Smooth muscle cell (in vitro differentiated cells): ENCODE data around the gene ITPKC. TPM values are rescaled to one million over a fixed set of nuclear protein-coding genes. Genes with fewer than 3 reads are reported as not detected.
A peak's percentile ranks its signal among the peaks of the same experiment; 100 is the strongest.

Experiments used
- DNase-seq: peaks from one replicate; lab custom pipeline; 2025; ENCODE audit not compliant: unreplicated experiment; lab: John Stamatoyannopoulos, UW
- H2AFZ ChIP-seq: fragments of 200-600 bp; sonication (generic); 2 replicates; pipeline ENCODE4 v1.6.0; 2016; ENCODE audit warnings: antibody characterized with exemption, low read depth, mild to moderate bottlenecking
- H3F3A ChIP-seq: fragments of 200-600 bp; sonication (generic); 2 replicates; pipeline ENCODE4 v1.6.0; 2017; ENCODE audit warnings: antibody characterized with exemption, low read depth
- H3K27ac ChIP-seq: fragments of 200-600 bp; sonication (generic); 2 replicates; pipeline ENCODE4 v1.5.1; 2016; ENCODE audit warnings: low read depth, mild to moderate bottlenecking
- H3K27me3 ChIP-seq: fragments of 200-600 bp; sonication (generic); 2 replicates; pipeline ENCODE4 v1.6.1; 2016; ENCODE audit warnings: low read depth, mild to moderate bottlenecking
- H3K36me3 ChIP-seq: fragments of 200-600 bp; sonication (generic); 2 replicates; pipeline ENCODE4 v1.5.1; 2016; ENCODE audit warnings: low read depth
- H3K4me1 ChIP-seq: fragments of 200-600 bp; sonication (generic); 2 replicates; pipeline ENCODE4 v1.5.1; 2016; ENCODE audit warnings: low read depth
- H3K4me2 ChIP-seq: fragments of 200-600 bp; sonication (generic); 2 replicates; pipeline ENCODE4 v1.6.0; 2016; ENCODE audit warnings: mild to moderate bottlenecking
- H3K4me3 ChIP-seq: fragments of 200-600 bp; sonication (generic); 2 replicates; pipeline ENCODE4 v1.5.1; 2016; ENCODE audit warnings: mild to moderate bottlenecking
- H3K79me2 ChIP-seq: fragments of 200-600 bp; sonication (generic); 2 replicates; pipeline ENCODE4 v1.6.0; 2016; ENCODE audit warnings: low read depth, mild to moderate bottlenecking
- H3K9ac ChIP-seq: fragments of 200-600 bp; sonication (generic); 2 replicates; pipeline ENCODE4 v1.6.0; 2016; ENCODE audit warnings: low read depth
- H3K9me3 ChIP-seq: fragments of 200-600 bp; sonication (generic); replicated peaks from 2 replicates; pipeline ENCODE4 v1.5.1; 2016; ENCODE audit warnings: low read depth
- H4K20me1 ChIP-seq: fragments of 200-600 bp; sonication (generic); 2 replicates; pipeline ENCODE4 v1.6.0; 2016; ENCODE audit warnings: low read depth
- WGBS: methylation state at CpG from one replicate; pipeline ENCODE4 v1.1.7; 2016; ENCODE audit warnings: low lambda C conversion rate; 5-methylcytosine and 5-hydroxymethylcytosine counted together
- polyA plus RNA-seq: library from polyadenylated mRNA; unstranded; fragments of >200 nt; fragmentation: Nextera tagmentation; extraction: Ambion mirVana; gene quantifications from 2 replicates; pipeline ENCODE4 v1.2.1, GENCODE V29; 2016
- total RNA-seq: library from RNA; depleted of rRNA; stranded (reverse); fragments of >200 nt; gene quantifications from 2 replicates; pipeline ENCODE4 v1.2.3, GENCODE V29; 2014
- TF ChIP-seq, protein P1 (sequence below): fragments of 200-600 bp; sonication (generic); IDR thresholded peaks from 2 replicates; pipeline ENCODE4 v1.5.1; 2017; ENCODE audit warnings: borderline replicate concordance, mild to moderate bottlenecking, antibody characterized with exemption; ENCODE audit not compliant: insufficient read depth, poor library complexity, severe bottlenecking

ITPKC gene
- total and polyA plus RNA-seq, 2 experiments from 2014 or later = 24.1 to 25.0 TPM

DNA sequence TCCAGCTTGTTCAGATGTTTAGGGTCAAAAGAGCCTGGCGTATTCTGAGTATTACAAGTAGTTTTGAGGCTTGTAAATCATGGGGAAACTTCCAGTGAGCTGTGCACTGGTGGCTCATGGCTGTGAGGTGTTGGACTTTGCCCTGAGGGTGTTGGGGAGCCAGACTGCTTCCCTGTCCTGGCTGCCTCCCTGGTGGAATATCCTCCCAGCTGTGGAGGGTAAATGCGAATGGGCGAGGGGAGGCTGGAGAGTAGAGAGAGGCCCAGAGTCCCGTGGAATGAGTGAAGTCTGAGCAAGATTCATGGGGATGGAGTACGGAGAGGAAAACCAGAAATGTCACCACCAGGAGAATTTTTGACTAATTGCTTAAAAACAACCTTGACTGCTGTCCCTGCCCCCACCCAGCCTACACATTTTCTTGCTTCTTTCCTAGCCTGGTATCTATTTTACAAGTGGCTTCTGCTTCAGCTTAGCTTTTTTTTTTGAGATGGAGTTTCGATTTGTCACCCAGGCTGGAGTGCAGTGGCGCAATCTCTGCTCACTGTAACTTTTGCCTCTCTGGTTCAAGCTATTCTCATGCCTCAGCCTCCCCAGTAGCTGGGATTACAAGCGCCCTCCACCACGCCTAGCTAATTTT lies 37.8 kb downstream of the ITPKC start:
- 53% methylated on average over 9 of the region's 9 CpGs for WGBS
- H3K79me2 ChIP-seq = peaks cover 64% of the 10 kb centered on the region
- peak overlapping the region; percentile 6 for H3K4me3 ChIP-seq
- peak overlapping the region; percentile 6 for H3K9ac ChIP-seq
- peak; percentile 4 for DNase-seq
- H3K36me3 ChIP-seq = peaks cover 5% of the 10 kb centered on the region
- H3K27ac ChIP-seq = peak overlapping the region; percentile 73
- H2AFZ ChIP-seq = no peak overlapping the region
- H3K4me2 ChIP-seq = peak overlapping the region; percentile 45
- no peaks in the 10 kb centered on the region for H3F3A ChIP-seq
- H4K20me1 ChIP-seq = peaks cover 47% of the 10 kb centered on the region
- TF ChIP-seq, protein P1, sequence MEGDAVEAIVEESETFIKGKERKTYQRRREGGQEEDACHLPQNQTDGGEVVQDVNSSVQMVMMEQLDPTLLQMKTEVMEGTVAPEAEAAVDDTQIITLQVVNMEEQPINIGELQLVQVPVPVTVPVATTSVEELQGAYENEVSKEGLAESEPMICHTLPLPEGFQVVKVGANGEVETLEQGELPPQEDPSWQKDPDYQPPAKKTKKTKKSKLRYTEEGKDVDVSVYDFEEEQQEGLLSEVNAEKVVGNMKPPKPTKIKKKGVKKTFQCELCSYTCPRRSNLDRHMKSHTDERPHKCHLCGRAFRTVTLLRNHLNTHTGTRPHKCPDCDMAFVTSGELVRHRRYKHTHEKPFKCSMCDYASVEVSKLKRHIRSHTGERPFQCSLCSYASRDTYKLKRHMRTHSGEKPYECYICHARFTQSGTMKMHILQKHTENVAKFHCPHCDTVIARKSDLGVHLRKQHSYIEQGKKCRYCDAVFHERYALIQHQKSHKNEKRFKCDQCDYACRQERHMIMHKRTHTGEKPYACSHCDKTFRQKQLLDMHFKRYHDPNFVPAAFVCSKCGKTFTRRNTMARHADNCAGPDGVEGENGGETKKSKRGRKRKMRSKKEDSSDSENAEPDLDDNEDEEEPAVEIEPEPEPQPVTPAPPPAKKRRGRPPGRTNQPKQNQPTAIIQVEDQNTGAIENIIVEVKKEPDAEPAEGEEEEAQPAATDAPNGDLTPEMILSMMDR = no peak
- peaks cover 10% of the 10 kb centered on the region for H3K4me1 ChIP-seq
- no peaks in the 10 kb centered on the region for H3K27me3 ChIP-seq
- no peaks in the 10 kb centered on the region for H3K9me3 ChIP-seq

DNA sequence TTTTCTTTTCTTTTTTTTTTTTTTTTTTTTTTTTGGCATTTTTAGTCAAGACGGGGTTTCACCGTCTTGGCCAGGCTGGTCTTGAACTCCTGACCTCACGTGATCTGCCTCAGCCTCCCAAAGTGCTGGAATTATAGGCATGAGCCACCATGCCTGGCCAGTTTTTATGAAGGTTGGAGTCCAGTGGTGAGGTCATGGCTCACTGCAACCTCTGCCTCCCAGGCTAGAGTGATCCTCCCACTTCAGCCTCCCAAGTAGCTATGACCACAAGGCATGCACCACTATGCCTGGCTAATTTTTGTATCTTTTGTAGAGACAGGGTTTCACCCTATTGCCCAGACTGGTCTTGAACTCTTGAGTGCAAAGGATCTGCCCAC lies 38.3 kb downstream of the ITPKC start:
- peaks cover 49% of the 10 kb centered on the region for H4K20me1 ChIP-seq
- H3K4me2 ChIP-seq = no peak overlapping the region
- peaks cover 64% of the 10 kb centered on the region for H3K79me2 ChIP-seq
- H3K9ac ChIP-seq = no peak overlapping the region
- peaks cover 6% of the 10 kb centered on the region for H3K4me1 ChIP-seq
- no peak overlapping the region for H2AFZ ChIP-seq
- no peaks in the 10 kb centered on the region for H3F3A ChIP-seq
- H3K27ac ChIP-seq = peak overlapping the region; percentile 73
- DNase-seq = no peak
- no peaks in the 10 kb centered on the region for H3K9me3 ChIP-seq
- WGBS = 86% methylated on average over 3 of the region's 3 CpGs
- no peak overlapping the region for H3K4me3 ChIP-seq
- no peaks in the 10 kb centered on the region for H3K27me3 ChIP-seq
- TF ChIP-seq, protein P1 = no peak
- H3K36me3 ChIP-seq = peaks cover 10% of the 10 kb centered on the region

DNA sequence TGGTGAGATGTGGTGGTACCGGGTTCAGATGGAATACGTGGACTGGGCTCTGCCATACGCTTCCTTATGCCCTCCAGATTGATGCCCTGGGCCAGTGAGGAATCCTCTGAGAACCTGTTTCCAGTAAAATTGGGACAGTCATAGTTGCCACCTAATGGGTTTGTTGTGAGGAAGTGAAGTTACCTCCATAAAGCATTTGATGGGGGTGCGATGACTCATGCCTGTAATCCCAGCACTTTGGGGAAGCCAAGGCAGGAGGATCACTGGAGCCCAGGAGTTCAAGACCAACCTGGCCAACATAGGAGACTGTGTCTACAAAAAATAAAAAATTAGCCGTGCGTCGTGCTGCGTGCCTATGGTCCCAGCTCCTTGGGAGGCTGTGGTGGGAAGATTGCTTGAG lies 38.9 kb downstream of the ITPKC start:
- DNase-seq = no peak
- Histone ChIP-seq H3K27ac (no peak overlapping the region), H3K9me3 (no peaks in the 10 kb centered on the region), H3K27me3 (no peaks in the 10 kb centered on the region), H3K4me3 (no peak overlapping the region), H3K79me2 (peaks cover 64% of the 10 kb centered on the region), H3F3A (no peaks in the 10 kb centered on the region), H2AFZ (no peak overlapping the region), H3K36me3 (peaks cover 12% of the 10 kb centered on the region), H4K20me1 (peaks cover 51% of the 10 kb centered on the region), H3K9ac (no peak overlapping the region), H3K4me2 (no peak overlapping the region), H3K4me1 (peaks cover 6% of the 10 kb centered on the region)
- TF ChIP-seq, protein P1 = no peak
- 96% methylated on average over 8 of the region's 8 CpGs for WGBS
